AG04449 (cell line): ENCODE data around the gene ELFN2.

Experiments
- CTCF ChIA-PET: fragments of 350-600 bp; formaldehyde crosslinking; extraction: SDS; loops from one replicate; lab custom pipeline; 2021; ENCODE audit warnings: antibody characterized with exemption; lab: Yijun Ruan, JAX
- POLR2A ChIA-PET: fragments of 400-600, 350-600 bp; formaldehyde crosslinking; extraction: SDS; loops from one replicate; lab custom pipeline; 2020; ENCODE audit warnings: antibody characterized with exemption, inconsistent platforms; lab: Yijun Ruan, JAX
- DNase-seq: peaks from one replicate; pipeline ENCODE4 v3.0.0-alpha.2; 2010; ENCODE audit warnings: low read depth, low spot score
- H3K4me3 ChIP-seq: 2 replicates; pipeline ENCODE4 v1.5.1; 2011; ENCODE audit warnings: low read depth, mild to moderate bottlenecking, control low read depth, low read length
- TF ChIP-seq, protein P1 (sequence below): IDR thresholded peaks from one replicate; pipeline ENCODE4 v1.5.1; 2011; ENCODE audit warnings: mild to moderate bottlenecking, moderate library complexity, low read length, control low read depth, inconsistent platforms; ENCODE audit not compliant: insufficient read depth; ENCODE audit errors: missing control alignments

The ELFN2 gene

DNA sequence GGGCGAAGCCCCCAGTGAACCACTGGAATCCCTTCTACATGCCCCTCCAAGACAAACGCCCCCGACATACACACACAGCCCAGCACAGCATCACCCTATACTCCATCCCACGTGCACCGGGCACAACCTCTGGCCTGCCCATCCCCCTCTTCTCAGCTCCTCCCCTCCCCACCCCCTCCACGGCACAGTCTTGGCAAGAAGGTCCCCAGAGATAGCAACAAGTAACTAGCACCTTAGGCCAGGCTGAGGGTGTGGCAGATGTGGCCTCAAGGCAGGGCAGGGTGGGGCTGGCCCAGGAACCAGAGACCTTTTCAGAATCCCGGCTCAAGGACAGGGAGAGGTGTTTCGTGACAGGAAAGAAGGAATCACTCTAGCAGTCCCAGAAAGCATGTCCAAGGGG lies 90.7 kb downstream of the ELFN2 start:
- H3K4me3 ChIP-seq = no peak overlapping the region
- no peak for DNase-seq
- ChIA-PET POLR2A (no interaction called here), CTCF (interaction anchor here (0.9 to 9.6 kb wide), 3 partner anchors 19 to 120 kb away, joined by 3 to 55 read pairs (median 4); no protein-coding TSS in a partner anchor)
- TF ChIP-seq, protein P1, sequence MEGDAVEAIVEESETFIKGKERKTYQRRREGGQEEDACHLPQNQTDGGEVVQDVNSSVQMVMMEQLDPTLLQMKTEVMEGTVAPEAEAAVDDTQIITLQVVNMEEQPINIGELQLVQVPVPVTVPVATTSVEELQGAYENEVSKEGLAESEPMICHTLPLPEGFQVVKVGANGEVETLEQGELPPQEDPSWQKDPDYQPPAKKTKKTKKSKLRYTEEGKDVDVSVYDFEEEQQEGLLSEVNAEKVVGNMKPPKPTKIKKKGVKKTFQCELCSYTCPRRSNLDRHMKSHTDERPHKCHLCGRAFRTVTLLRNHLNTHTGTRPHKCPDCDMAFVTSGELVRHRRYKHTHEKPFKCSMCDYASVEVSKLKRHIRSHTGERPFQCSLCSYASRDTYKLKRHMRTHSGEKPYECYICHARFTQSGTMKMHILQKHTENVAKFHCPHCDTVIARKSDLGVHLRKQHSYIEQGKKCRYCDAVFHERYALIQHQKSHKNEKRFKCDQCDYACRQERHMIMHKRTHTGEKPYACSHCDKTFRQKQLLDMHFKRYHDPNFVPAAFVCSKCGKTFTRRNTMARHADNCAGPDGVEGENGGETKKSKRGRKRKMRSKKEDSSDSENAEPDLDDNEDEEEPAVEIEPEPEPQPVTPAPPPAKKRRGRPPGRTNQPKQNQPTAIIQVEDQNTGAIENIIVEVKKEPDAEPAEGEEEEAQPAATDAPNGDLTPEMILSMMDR = no peak

DNA sequence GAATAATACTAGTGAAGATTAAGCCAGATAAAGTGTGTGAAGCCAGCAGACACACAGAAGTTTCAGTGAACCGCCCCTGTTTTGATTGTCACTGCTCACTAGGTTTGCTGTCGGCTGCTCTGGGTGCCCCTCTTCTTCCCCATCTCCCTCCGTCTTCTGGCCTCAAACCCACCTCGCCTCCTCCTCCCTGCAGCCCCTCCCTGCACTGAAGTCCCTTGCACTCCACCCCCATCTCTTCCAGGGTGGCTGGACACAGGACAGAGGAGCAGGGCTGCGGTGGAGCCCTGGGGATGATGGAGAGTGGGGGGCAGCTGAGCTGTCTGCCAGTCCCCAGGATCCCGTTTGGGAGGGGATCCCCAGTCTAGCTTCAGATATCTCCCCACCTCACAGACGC lies 91.5 kb downstream of the ELFN2 start:
- ChIA-PET CTCF (interaction anchor here (0.9 to 9.6 kb wide), 4 partner anchors 18 to 121 kb away, joined by 3 to 55 read pairs (median 9); no protein-coding TSS in a partner anchor), POLR2A (no interaction called here)
- no peak overlapping the region for H3K4me3 ChIP-seq
- TF ChIP-seq, protein P1 = no peak
- no peak for DNase-seq

DNA sequence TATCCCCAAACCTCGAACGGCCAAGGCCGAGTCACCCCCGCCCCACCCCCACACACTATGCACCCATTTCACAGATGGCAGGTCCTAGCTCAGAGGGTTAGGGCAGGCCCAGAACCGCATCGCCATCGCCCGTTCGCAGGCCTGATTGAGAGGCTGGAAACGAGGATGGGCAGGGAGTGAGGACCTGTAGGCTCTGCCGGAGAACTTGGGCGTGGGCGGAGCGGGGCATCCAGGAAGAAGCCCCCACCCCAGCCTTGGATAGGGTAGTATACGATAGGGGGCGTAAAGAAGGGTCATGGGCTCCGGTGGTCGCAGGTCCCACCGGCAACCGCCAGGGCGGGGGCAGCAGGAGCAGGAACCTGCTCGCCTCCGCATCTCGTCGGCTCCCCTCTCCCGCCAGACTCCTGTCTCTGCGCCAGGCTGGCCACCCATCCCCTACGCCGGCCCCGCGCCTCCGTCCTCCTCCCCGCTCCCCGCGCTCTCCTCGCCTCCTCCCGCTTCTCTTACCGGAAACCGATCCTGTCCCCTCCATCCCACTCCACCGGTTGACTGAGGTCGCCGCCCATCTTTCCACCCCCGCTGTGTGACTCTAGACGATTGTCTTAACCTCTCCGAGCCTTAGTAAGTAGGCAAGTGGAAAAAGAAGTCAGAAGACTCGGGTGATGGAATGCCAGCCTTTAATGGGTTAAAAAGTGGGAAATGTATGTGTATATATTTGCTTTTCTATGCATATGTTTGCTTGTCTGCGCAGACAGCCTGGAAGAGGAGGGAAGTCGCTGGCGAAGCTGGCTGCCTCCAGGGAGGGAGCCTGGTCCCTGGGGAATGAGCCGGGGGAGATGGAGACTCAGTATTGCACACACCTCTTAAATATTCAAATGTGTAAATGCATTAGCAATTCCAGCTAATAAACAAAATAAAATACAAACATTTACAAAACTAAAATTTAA lies 92.1 kb downstream of the ELFN2 start:
- DNase-seq = no peak
- TF ChIP-seq, protein P1 = no peak
- CTCF ChIA-PET = interaction anchor here (0.7 to 9.6 kb wide), 9 partner anchors 12 to 122 kb away, joined by 3 to 55 read pairs (median 4); no protein-coding TSS in a partner anchor
- POLR2A ChIA-PET = interaction anchor here (0.9 kb wide), 1 partner anchor 8 kb away, joined by 3 read pairs; no protein-coding TSS in a partner anchor
- H3K4me3 ChIP-seq = no peak overlapping the region

DNA sequence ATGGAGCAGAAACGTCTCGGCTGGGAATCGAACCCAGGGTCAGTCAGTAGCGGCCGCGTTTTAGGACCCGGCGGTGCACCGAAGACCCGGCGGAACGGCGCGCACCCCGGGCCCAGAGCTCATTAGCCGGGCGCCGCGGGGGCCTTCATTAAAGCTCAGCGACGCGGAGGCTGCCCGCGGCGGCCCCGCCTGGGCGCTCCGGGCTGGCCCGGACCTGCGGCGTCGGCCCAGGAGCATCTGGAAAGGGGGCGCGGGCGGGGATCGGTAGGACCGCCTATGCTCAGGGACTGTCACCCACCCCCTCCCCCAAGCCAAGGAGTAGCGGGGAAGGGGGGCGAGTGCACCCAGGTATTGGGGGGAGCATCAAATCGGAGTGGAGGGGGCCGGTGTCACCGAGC lies 92.8 kb downstream of the ELFN2 start:
- CTCF ChIA-PET = interaction anchor here (0.7 to 9.6 kb wide), 9 partner anchors 8 to 138 kb away, joined by 3 to 55 read pairs (median 4); no protein-coding TSS in a partner anchor
- POLR2A ChIA-PET = interaction anchor here (0.6 to 0.9 kb wide), 2 partner anchors 9 to 298 kb away, joined by 3 to 4 read pairs; no protein-coding TSS in a partner anchor
- no peak overlapping the region for H3K4me3 ChIP-seq
- DNase-seq = no peak
- TF ChIP-seq, protein P1 = no peak

DNA sequence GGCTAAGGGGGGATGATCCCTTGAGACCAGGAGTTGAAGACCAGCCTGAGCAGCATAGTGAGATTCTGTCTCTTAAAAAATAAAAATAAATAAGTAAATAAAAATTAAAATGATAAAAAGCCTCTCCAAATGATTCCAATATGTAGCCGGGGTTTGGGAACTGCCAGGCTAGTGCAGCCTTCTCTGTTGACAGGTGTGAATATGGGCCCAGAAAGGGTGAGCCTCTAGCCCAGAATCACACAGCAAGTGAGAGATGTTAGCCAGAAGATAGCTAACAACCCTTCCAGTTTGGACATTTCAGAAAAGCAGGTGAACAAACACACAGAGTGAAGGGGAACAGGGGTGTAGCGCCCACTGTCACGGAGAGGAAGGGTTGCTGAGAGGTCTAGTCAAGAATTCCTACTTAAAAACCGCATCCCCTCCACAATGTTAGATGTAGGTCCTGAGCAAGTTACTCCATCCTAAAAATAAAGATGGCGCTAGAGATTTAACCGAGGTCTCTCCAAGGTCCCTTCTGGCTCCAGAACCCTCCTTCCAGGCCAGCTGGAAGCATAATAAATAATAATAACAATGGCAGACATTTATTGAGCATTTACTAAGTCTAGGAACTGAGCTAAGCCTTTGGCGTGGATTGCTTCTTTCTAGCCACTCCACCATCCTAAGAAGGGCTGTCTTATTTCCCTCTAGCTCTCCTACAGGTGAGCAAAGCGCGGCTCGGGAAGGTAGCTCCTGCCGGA lies 93.4 kb downstream of the ELFN2 start:
- ChIA-PET CTCF (interaction anchor here (1.1 to 9.6 kb wide), 8 partner anchors 9 to 139 kb away, joined by 3 to 55 read pairs (median 4); no protein-coding TSS in a partner anchor), POLR2A (interaction anchor here (0.6 to 0.9 kb wide), 2 partner anchors 10 to 298 kb away, joined by 3 to 4 read pairs; no protein-coding TSS in a partner anchor)
- TF ChIP-seq, protein P1 = no peak
- H3K4me3 ChIP-seq = no peak overlapping the region
- no peak for DNase-seq
